Embryonic facial prominence (tissue), 1 donor: ENCODE measurements around the gene PLD3.
A peak's percentile ranks its signal among the peaks of the same experiment; 100 is the strongest.

ENCODE experiments used
- DNase-seq: peaks from one replicate; pipeline ENCODE4 v3.0.0-alpha.2; 2016; ENCODE audit errors: extremely low spot score

PLD3 gene, protein sequence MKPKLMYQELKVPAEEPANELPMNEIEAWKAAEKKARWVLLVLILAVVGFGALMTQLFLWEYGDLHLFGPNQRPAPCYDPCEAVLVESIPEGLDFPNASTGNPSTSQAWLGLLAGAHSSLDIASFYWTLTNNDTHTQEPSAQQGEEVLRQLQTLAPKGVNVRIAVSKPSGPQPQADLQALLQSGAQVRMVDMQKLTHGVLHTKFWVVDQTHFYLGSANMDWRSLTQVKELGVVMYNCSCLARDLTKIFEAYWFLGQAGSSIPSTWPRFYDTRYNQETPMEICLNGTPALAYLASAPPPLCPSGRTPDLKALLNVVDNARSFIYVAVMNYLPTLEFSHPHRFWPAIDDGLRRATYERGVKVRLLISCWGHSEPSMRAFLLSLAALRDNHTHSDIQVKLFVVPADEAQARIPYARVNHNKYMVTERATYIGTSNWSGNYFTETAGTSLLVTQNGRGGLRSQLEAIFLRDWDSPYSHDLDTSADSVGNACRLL

DNA sequence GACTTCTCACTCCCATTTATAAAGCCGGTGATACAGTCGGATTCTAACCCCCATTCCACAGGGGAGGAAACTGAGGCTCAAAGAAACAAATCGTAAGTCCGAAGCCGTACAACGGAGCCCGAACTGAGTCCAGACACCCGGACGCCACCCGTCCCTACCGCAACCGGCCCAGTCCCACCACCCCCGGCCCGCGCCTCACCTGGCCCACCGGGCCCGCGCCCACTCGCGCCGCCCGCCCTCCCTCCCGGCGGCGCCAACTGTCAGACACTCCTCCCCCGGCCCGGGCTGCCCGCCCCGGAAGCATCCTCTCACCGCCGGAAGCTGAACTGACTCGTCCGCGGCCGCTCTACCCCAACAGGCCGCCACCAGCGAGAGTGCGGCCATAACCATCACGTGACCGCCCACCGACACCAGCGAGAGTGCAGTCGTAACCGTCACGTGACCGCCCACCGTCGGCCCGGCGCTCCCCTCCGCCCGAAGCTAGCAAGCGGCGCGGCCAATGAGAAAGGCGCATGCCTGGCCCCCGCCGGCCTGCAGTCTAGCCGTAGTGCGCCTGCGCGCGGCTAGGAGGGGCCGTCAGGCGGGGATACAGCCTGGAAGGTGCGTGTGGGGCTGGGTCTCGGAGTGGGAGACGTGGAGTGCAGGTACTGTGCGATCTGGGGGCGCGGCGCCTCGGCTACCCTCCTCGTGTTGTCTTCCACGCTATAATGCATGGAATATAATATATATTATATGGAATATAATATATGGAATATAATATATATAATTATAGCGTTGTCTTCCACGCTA lies at the start of gene PLD3, which contains the start of gene C19orf47:
Gene PLD3, plus strand, starts transcription at position 571 of the 789 bp plus-strand sequence. CDS start 17,789 bp downstream, outside the sequence.
Gene C19orf47, minus strand, starts transcription at position 273 of the 789 bp plus-strand sequence. CDS start 6,540 bp downstream, outside the sequence.
- DNase-seq, result peak; percentile 96

- no peak for DNase-seq
Measured at GRCh38 chr19:40300668-40301067, 47.8 kb upstream of the PLD3 start.

DNA sequence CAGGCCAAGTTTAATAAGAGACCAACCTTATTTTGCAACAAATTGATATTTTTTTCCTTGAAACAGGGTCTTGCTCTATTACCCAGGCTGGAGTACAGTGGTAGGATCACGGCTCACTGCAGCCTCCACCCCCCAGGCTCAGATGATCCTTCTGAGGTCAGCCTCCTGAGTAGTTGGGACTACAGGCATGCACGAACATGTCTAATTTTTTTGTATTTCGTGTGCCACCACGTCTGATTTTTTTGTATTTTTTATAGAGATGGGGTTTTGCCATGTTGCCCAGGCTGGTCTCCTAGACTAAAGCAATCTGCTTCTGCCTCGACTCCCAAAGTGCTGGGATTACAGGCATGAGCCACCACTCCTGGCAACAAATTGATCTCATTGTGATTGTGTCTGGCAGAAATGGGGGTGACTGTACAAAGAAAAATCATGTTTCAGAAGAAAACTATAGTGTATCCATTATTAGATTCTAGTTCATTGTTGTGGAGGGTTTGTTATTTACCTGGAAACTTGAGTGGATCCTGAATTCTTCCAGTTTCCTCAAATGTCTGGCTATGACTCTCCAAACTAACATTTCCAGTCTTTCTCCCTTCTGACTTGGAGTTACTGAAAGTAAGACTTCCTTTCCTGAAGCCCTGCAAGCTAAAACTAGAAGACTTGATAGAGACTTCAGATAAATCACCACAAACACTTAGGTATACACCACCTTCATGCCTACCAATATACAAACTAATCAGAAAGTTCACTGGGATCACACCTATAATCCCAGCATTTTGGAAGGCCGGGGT lies 46.1 kb upstream of the PLD3 start:
- no peak for DNase-seq

- DNase-seq, result no peak
Measured at GRCh38 chr19:40303765-40304164, 44.7 kb upstream of the PLD3 start.

DNA sequence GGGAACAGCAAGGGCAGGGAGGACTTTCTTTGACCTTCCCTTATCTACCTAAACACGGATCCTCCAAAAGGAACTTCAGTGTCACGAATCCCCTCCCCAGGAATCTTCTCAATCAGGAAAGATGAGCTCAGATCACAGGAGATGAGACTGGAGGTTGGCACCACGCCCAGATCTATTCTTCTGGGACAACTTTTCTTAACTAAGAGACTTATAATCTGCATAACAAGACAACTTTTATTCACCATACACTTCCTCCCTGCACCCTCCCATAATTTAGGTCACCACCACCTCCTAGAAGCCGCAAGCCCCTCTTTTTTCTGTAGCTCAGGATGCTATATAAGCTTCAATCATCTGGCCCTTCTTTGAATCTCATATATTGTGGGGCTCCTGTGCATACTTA lies 44.2 kb upstream of the PLD3 start:
- no peak for DNase-seq

DNA sequence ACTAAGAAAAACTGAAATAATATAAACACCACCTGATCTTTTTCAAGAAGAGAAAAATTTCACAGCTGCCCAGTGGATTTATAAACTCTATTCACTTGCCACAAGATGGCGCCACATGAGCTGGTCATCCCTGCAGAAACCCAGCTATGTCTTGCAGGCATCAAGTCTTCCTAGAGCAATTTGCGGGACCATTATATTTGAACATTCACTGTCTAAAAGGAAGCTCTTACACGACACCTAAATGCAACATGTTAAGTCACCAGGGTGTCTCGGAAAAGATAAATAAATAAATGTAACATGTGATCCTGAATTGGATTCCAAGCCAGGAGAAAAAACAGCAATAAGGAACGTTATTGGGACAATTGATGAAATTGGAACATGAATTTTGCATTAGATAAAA lies 43.1 kb upstream of the PLD3 start:
- peak; percentile 36 for DNase-seq

- DNase-seq, result no peak
Measured at GRCh38 chr19:40309666-40310065, 38.8 kb upstream of the PLD3 start.

GRCh38 chr19:40312533-40312932 lies 36.0 kb upstream of the PLD3 start:
- DNase-seq, result no peak

- no peak for DNase-seq
Measured at GRCh38 chr19:40313229-40313983, 35.1 kb upstream of the PLD3 start.

DNA sequence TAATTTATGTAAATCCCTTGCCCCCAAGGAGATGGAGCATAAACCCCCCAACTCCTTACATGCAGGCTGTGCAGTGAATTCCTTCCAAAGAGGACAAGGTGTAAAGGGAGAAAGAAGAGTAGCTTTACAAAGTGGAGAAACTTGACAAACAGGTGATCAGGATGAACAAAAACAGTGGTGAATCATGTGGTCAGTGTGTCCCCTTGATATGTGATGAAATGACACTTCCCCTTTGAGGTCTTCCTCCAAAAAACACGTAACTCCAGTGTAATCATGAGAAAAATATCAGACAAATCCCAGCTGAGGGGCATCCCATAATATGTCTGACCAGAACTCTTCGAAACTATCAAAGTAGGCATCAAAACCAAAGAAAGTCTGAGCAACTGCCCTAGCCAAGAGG lies 33.8 kb upstream of the PLD3 start:
- no peak for DNase-seq

DNA sequence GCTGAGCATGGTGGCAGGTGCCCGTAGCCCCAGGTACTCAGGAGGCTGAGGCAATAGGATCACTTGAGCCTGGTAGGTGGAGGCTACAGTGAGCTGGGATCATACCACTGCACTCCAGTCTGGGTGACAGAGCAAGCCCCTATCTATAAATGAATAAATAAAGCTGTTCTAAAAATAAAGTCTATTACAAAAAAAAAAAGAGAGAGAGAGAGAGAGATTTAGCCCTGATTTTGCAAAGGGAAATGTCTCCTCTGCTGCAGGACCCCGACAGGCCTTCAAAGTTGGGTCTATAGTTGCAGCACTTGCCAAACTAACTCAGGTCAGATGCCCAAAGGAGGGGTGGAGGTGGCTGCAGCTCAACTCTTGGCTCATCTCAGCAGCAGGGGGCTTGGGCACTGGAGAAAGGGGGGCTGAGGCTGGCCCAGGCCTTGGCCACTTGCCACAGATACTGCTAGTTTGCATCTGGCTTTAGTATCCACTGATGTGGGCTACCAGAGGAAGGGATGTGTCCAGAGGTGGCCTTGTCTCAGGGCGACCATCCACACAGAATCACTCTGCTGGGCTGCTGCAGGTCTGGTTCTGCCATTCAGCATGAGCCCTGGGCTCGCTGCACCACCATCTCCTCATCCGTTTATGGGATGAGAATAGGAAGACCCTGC lies 32.6 kb upstream of the PLD3 start:
- DNase-seq, result no peak

- DNase-seq, result no peak
Measured at GRCh38 chr19:40317338-40317737, 31.2 kb upstream of the PLD3 start.

GRCh38 chr19:40320558-40320935 lies 27.9 kb upstream of the PLD3 start:
- DNase-seq, result no peak

GRCh38 chr19:40321076-40321475 lies 27.4 kb upstream of the PLD3 start:
- DNase-seq, result no peak

DNA sequence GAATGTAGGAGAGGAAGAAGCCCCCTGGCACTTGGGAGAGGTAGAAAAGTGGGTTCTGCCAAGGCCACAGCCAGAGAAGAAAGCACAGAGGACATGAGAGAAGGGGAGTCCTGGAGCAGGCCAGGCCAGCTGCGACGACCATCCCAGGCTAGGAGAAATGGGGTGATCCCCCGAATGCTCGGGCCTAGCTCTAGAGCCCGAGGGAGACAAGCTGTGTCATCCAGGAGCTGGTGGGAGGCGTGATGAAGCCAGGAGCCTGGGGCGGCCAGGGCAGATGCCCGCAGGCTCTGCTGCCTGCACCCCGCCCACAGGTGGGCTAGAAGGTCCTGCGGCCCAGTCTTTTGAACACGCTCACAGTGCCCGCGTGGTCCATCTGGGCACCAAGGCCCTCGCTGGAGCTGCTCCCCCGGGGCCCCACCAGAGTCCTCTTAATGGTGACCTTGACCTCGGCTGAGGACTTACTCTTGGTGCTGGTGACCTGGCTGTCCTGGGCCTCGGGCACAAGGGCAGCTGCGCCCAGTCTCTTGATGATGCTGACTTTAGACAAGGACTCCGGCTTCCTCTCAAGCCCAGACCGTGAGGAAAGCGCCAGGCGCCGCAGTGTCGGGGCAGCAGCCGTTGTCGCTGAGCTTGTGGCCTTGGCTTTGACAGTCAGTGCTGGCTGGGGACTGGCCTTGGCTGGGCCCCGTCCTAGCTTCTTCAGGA lies 26.8 kb upstream of the PLD3 start:
- no peak for DNase-seq

- no peak for DNase-seq
Measured at GRCh38 chr19:40322271-40322610, 26.3 kb upstream of the PLD3 start.

DNA sequence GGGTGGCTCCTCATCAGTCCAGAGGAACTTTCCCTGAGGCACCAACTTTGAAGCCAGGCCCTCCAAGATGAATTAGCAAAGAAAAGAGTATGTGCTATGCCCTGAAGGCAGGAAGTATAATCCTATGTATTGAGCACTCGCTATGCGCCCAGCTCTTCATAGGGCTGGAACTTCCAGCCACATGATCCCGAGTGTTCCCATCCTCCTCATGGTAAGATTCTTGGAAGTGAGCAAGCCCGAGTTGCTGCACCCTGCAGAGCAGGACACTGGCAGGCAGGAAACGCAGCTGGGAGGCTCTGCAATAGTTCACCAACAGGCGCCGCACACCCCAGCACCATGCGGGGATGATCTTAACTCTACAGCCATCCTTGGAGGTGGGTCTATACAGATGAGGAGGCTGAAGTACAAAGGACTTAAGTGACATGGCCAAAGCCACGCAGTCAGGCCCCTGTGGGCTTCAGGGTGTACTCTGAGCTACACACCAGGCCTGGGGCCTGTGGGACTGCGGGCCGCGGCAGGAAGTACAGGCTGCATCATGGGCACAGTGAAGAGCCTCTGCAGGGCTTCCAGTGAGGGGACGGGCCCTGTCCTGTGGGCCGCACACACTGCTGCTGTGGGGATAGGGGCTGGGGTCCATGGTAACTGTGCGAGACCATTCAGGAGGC lies 25.4 kb upstream of the PLD3 start:
- no peak for DNase-seq

DNA sequence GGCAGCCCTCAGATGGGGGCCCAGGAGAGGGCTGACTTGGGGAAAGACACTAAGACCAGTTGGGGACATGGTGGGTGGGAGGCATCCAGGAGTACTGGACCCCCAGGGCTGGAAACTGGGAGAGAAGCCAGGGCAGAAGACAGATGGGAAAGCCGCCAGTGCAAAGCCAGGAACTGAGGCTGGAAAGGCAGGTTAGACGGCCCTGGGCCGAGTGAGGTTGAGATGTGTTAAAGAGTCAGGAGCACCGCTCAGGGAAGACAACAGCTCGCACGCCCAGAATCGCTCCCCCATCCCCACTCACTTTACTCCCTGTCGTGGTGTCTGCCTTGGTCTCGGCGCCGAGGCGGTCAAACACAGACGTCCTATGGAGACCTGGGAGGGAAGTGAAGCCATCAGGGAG lies 24.8 kb upstream of the PLD3 start:
- DNase-seq, result no peak

GRCh38 chr19:40326201-40326600 lies 22.3 kb upstream of the PLD3 start:
- DNase-seq, result no peak

DNA sequence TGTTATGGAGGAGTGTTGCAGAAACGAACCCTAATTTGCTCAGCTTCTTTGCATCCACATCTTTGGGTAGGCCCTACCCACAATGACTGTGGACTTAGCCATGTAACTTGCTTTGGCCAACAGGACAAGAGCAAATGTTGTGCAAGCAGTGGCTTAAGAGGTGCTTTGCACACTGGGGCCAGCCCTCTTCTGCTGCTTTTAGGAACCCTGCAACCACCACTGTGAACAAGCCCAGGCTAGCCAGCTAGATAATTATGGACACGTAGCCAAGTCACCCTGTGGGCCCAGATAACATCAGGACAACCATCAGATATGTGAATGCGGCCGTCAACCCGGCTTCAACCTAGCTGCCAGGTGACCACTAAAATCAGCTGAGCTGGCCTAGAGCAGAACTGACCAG lies 17.4 kb upstream of the PLD3 start:
- no peak for DNase-seq
